SK-N-MC (cell line): ENCODE results near the gene BRD9.

Source experiments
- EZH2 ChIP-seq: fragments of 200-600 bp; sonication (generic); IDR thresholded peaks from one replicate; pipeline ENCODE4 v1.6.1; 2017; ENCODE audit warnings: antibody characterized with exemption
- POLR2AphosphoS5 ChIP-seq: IDR thresholded peaks from 2 replicates; pipeline ENCODE4 v1.6.1; 2012; ENCODE audit warnings: mild to moderate bottlenecking, low read depth, low read length, borderline replicate concordance

DNA sequence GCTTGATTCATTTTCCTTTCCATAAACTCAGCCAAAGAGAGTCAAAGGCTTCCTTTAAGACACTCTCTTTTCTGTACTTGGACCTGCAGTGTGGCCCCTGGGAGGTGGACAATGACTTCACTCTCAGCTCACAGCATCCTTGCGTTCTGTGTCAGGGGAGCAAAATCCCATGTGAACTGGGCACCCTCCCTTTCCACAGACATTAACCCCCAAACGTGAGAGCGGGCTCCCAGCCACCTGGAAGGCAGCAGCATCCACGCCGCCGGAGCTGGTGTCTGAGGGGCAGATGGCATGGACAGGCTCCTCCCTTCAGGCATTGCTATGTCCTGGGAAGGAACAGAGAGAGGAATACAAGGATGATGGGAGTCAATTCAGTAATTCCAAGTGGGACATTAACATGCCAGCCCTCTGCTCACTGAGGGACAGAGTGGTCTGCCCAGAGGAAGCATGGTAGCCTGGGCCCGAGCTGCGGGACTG is 39.6 kb upstream of the BRD9 start:
- TF ChIP-seq POLR2AphosphoS5 (no peak), EZH2 (no peak)
